ENCODE results near the gene PIEZO1.
"Not testable (repeated sequence)": the region's sequence is repeated elsewhere in the genome, so short reads cannot be mapped to it uniquely, and the experiment has no call there.

PIEZO1 gene

DNA sequence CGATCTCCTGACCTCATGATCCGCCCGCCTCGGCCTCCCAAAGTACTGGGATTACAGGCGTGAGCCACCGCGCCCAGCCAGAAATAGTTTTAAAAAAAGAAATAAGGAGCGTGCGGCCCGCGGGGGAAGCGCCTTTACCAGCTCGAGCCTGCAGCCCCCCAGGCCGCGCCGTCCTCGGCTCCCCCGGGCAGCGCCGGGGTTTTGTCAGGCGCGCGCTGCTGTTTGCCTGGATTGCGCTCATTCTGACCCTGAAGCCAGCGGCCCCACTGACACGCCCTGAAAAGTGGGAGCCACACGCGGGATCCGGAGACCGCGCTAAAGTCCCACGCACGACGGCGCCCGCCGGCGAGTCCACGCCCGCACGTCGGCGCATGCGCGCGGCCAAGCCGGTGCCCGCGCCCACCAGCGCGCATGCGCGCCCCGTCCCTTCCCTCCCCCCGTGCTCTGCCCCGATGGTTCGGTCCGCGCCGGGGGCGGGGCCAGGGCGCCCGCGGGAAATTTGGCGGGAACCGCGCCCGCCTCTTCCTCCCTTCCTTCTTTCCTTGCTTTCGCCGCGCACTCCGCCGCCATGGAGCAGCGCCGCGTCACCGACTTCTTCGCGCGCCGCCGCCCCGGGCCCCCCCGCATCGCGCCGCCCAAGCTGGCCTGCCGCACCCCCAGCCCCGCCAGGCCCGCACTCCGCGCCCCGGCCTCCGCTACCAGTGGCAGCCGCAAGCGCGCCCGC lies 18.4 kb upstream of the PIEZO1 start, which contains the start of gene CDT1:
Gene CDT1, plus strand, starts transcription at position 526 of the 724 bp plus-strand sequence. Its CDS starts 43 bp downstream, at position 569.
- DNase-seq: peak; percentile 90

GRCh38 chr16:88800277-88800592 lies 15.2 kb upstream of the PIEZO1 start:
- DNase-seq: no peak

- DNase-seq: peak; percentile 62
Observed at GRCh38 chr16:88799569-88800276, 14.7 kb upstream of the PIEZO1 start.

DNA sequence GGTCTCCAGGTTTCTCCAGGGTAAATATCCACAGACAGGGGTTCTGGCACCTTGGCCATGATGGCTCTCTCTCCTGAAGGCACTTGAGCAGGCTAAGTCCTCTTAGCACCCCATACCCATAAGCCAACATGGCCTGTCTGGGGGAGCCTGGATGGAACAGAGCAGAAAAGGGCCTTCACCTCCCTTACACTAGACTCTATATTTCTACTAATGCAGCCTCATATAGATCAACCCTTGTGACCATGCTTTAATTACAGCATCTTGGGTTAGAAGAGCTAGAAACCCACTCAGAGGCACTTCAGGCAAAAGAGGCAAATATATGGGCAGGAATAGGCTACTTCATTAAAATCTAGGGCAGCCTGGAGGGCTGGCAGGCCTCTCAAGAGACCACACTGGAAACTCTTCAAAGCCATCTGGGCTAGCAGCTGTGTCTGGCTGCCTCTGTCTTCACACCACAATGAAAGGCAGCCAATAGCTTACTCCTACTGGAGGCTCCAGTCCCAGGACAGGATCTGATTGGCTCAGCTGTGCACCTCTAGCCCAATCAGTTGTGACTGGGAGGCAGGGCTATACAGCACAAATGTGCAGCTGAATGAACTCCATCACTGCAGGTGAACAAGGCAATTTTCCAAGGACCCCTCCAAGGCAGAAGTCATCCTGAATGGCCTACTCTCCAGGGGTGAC lies 13.9 kb upstream of the PIEZO1 start:
- DNase-seq: no peak

- DNase-seq: no peak
Observed at GRCh38 chr16:88798073-88798472, 13.1 kb upstream of the PIEZO1 start.

GRCh38 chr16:88796278-88796677 lies 11.3 kb upstream of the PIEZO1 start:
- DNase-seq: no peak

- no peak for DNase-seq
Observed at GRCh38 chr16:88793251-88793954, 8.4 kb upstream of the PIEZO1 start.

GRCh38 chr16:88792668-88793250 lies 7.7 kb upstream of the PIEZO1 start:
- no peak for DNase-seq

DNA sequence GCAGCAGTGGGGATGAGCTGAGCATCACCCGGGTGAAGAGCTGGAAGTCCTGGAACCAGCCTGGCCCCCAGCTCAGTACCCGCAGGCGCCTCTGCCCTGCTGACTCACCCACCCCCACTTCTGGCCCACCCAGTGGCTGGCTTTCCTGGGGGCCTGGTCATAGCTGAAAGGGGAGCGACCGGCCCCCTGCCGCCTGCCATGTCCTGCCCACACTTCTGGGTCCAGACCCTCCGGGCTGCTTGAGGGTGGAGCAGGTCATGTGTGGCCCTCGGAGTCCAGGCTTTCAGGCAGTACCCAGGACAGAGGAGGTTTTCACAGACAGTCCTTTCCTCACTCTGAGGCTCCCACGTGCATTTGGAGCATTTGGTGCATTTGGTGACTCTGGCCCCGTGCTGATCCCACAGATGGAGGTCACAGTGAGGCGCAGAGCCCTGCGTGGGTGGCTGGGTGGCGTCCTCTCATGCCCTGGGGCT lies 7.1 kb upstream of the PIEZO1 start:
- no peak for DNase-seq

DNA sequence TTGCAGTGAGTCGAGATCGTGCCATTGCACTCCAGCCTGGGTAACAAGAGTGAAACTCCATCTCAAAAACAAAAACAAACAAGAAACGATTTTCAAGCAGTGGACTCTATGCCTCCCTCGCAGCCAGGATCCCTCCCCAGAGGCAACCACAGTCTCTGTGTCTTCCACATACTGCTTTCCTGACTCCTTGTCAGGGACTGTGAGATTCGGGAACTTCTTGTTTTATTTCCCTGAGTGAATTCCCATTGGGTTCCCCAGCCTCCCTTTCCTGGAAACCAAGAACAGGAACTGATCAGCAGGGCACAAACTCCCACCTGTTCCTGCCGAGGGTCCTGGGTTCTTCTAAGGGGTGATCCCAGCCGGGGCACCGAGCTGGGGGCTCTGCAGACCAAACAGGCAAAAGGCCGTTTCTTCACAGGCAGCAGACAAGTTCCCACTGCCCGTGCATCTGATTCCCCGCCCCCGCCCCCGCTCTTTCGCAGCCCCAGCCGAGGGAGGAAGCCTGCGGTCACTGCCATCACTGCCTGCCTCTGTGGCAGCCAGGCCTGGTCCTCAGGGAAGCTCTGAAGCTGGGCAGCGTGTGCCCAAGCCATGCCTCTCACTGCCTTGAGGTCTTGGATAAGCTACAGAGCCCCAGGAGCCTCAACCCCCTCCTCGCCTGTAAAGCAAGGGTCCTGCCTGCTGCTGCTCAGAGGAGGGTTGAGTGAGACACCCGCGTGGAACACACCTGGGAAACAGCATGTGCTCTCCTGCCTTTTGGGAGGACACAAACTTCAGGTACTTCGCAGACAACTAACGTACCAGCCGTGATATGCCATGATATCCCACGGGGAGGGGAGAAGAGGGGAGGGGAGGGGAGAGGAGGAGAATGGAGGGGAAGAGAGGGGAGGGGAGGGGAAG lies 5.5 kb upstream of the PIEZO1 start:
- DNase-seq: peak; percentile 83

GRCh38 chr16:88789594-88789993 lies 4.6 kb upstream of the PIEZO1 start:
- DNase-seq: no peak

- not testable (repeated sequence) for DNase-seq
Observed at GRCh38 chr16:88788749-88789148, 3.7 kb upstream of the PIEZO1 start.

DNA sequence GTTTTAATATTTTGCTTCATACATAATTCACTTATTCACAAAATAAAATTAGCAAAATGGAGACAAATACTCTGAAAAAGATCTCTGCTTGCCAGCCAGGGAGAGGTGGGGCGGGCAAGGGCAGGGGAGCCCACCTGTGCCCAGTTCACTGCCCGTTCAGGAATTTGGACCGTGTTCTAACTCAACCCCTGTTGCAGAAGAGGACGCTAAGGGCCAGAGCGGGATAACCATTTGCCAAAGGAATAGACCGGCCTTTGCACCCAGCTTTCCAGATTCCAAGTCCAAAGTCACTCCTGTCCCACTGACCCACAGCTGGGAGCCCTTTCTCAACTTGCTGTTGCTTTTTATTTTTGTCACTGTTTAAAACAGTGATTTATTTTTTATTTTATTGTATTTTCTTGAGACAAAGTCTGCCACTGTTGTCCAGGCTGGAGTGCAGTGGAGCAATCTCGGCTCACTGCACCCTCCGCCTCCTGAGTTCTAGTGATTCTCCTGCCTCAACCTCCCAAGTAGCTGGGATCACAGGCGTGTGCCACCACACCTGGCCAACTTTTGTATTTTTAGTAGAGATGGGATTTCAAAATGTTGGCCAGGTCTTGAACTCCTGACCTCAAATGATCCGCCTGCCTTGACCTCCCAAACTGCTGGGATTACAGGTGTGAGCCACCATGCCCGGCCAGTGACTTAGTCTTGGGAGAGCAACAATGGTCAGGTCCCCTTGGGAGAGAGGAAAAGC lies 2.7 kb upstream of the PIEZO1 start:
- no peak for DNase-seq

- DNase-seq: no peak
Observed at GRCh38 chr16:88784856-88785105, 239 bp downstream of the PIEZO1 start.

- peak; percentile 52 for DNase-seq
Observed at GRCh38 chr16:88784074-88784855, 755 bp downstream of the PIEZO1 start.

- peak; percentile 39 for DNase-seq
Observed at GRCh38 chr16:88783391-88784073, 1.5 kb downstream of the PIEZO1 start.

GRCh38 chr16:88782454-88783390 lies 2.3 kb downstream of the PIEZO1 start:
- DNase-seq: peak; percentile 75
